GM06990 (cell line): Measurements from ENCODE around the gene SYT6.
"Not testable (repeated sequence)": the region's sequence is repeated elsewhere in the genome, so short reads cannot be mapped to it uniquely, and the experiment has no call there.

Experiments
- DNase-seq: peaks from one replicate; pipeline ENCODE4 v3.0.0-alpha.2; 2011; ENCODE audit not compliant: insufficient read length; ENCODE audit errors: extremely low read depth
- H3K27me3 ChIP-seq: replicated peaks from 2 replicates; pipeline ENCODE4 v1.6.0; 2011; ENCODE audit warnings: low read length; ENCODE audit not compliant: control insufficient read depth, insufficient read depth
- H3K36me3 ChIP-seq: 2 replicates; pipeline ENCODE4 v1.5.1; 2011; ENCODE audit warnings: low read length; ENCODE audit not compliant: control insufficient read depth, insufficient read depth
- H3K4me3 ChIP-seq: replicated peaks from 2 replicates; pipeline ENCODE4 v1.5.1; 2011; ENCODE audit warnings: low read depth, mild to moderate bottlenecking, control low read depth, low read length
- TF ChIP-seq, protein P1 (sequence below): IDR thresholded peaks from 2 replicates; pipeline ENCODE4 v1.5.1; 2011; ENCODE audit warnings: low read length, control low read depth, mild to moderate bottlenecking, inconsistent platforms; ENCODE audit not compliant: insufficient read depth, poor library complexity, severe bottlenecking

SYT6 gene

GRCh38 chr1:114062477-114063099 is 91.1 kb downstream of the SYT6 start:
- no peaks in the 10 kb centered on the region for H3K27me3 ChIP-seq
- H3K4me3 ChIP-seq, result no peak overlapping the region
- TF ChIP-seq, protein P1, sequence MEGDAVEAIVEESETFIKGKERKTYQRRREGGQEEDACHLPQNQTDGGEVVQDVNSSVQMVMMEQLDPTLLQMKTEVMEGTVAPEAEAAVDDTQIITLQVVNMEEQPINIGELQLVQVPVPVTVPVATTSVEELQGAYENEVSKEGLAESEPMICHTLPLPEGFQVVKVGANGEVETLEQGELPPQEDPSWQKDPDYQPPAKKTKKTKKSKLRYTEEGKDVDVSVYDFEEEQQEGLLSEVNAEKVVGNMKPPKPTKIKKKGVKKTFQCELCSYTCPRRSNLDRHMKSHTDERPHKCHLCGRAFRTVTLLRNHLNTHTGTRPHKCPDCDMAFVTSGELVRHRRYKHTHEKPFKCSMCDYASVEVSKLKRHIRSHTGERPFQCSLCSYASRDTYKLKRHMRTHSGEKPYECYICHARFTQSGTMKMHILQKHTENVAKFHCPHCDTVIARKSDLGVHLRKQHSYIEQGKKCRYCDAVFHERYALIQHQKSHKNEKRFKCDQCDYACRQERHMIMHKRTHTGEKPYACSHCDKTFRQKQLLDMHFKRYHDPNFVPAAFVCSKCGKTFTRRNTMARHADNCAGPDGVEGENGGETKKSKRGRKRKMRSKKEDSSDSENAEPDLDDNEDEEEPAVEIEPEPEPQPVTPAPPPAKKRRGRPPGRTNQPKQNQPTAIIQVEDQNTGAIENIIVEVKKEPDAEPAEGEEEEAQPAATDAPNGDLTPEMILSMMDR, result no peak
- DNase-seq, result no peak
- no peaks in the 10 kb centered on the region for H3K36me3 ChIP-seq

DNA sequence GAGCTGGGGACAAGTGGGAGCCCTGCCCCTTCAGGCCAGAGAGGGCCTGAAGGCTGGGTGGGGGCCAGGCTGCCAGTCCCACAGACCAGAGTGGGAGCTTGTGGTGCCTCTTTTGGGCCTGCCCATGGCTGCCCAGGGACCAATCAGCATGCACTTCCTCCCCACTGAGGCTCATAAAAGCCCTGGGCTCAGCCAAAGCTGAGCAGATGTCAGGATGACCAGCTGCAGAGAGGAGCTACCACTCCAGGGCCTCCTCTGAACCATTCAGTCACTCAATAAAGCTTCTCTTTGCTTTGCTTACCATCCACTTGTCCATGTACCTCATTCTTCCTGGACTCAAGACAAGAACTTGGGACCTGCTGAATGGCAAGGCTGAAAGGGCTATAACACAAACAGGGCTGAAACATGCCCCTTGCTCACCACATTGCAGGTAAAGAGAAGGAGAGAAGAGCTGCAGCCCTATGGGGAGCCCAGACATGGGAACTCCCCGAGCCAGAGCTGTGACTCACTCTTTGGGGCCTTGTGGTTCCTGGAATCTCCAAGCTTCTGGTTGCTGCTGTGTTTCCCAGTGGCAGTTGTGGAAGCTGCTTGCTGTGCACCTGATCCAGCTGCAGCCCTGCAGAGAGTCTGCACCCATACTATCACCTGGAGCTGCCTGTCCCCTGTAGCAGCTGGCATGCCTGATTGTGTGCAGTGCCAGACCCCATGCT is 92.4 kb downstream of the SYT6 start:
- TF ChIP-seq, protein P1, result no peak
- Histone ChIP-seq H3K27me3 (no peaks in the 10 kb centered on the region), H3K36me3 (no peaks in the 10 kb centered on the region), H3K4me3 (no peak overlapping the region)
- DNase-seq, result no peak

- not testable (repeated sequence) for H3K27me3 ChIP-seq, DNase-seq, H3K4me3 ChIP-seq, H3K36me3 ChIP-seq
Observed at GRCh38 chr1:114058236-114058635, 95.4 kb downstream of the SYT6 start.

DNA sequence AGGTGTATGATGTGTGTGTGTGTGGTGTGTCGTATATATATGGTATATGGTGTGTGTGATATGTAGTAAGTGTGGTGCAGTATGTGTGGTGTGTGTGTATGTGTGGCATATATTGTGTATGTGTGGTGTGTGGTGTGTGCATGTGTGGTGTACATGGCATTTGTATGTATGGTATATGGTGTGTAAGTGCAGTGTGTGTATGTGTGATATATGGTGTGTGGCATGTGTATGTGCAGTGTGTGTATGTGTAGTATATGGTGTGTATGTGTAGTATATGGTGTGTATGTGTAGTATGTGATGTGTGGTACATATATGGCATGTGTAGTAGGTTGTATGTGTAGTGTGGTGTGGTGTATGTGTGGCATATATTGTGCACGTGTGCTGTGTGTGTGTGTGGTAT is 99.5 kb downstream of the SYT6 start:
- no peak for DNase-seq
- H3K27me3 ChIP-seq, result 0 out of 2 replicates have a peak, but pooled peaks cover 2% of the 10 kb centered on the region
- H3K36me3 ChIP-seq, result no peaks in the 10 kb centered on the region
- TF ChIP-seq, protein P1, result no peak
- H3K4me3 ChIP-seq, result no peak overlapping the region

DNA sequence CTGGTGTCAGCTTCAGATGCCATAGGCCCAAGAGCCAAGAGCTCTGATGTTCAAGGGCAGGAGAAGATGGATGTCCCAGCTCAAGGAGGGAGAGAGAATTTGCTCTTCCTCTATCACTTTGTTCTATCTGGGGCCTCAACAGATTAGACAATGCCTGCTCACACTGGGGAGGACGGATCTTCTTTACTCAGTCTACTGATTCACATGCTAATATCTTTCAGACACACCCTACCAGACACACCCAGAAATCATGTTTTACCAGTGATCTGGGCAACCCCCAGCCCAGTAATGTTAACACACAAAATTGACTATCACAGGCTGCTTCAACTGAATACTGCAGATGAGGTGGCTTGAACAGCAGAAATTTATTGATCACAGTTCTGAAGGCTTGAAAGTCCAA is 105.4 kb downstream of the SYT6 start:
- Histone ChIP-seq H3K27me3 (no peaks in the 10 kb centered on the region; the same call in none of the 2 replicates), H3K36me3 (no peaks in the 10 kb centered on the region), H3K4me3 (no peak overlapping the region)
- TF ChIP-seq, protein P1, result no peak
- DNase-seq, result no peak

- no peaks in the 10 kb centered on the region; the same call in none of the 2 replicates for H3K27me3 ChIP-seq
- TF ChIP-seq, protein P1, result no peak
- no peaks in the 10 kb centered on the region for H3K36me3 ChIP-seq
- no peak overlapping the region for H3K4me3 ChIP-seq
- no peak for DNase-seq
Observed at GRCh38 chr1:114043548-114043947, 110.1 kb downstream of the SYT6 start.
